H1 (cell line): ENCODE results near the gene RAPGEF6. TPM values are rescaled to one million over a fixed set of nuclear protein-coding genes. Genes with fewer than 3 reads are reported as not detected.

ENCODE experiments used
- CTCF ChIA-PET: fragments of 300-600 bp; sonication (Branson Sonifier 250); formaldehyde crosslinking; loops from one replicate; lab custom pipeline; 2021; ENCODE audit not compliant: partially characterized antibody; lab: Charles Lee
- POLR2A ChIA-PET: fragments of 300-600 bp; sonication (Branson Sonifier 250); formaldehyde crosslinking; loops from one replicate; lab custom pipeline; 2021; ENCODE audit warnings: inconsistent platforms; ENCODE audit not compliant: partially characterized antibody; lab: Charles Lee
- DNase-seq, 2 experiments: peaks; one replicate each; pipeline versions ENCODE4 v3.0.0 to v3.0.0-alpha.2; 2010 to 2022; ENCODE audit warnings: low spot score in 2 of 2, low read depth in 1 of 2, mixed read lengths in 1 of 2
- FAIRE-seq: peaks from 2 replicates; lab custom pipeline; 2011; peaks lifted over from hg19 to GRCh38; lab: Jason Lieb, UNC
- H2AFZ ChIP-seq: 2 replicates; pipeline ENCODE4 v1.8.1; 2012; ENCODE audit warnings: low read length, inconsistent platforms
- H2AK5ac ChIP-seq: 2 replicates; pipeline ENCODE4 v1.6.1; 2013; ENCODE audit warnings: low read depth, low read length
- H2BK120ac ChIP-seq: replicated peaks from 2 replicates; pipeline ENCODE3; 2013; ENCODE audit warnings: low read depth, low read length, inconsistent platforms
- H2BK12ac ChIP-seq: 2 replicates; pipeline ENCODE4 v1.6.1; 2013; ENCODE audit warnings: low read depth, low read length
- H2BK15ac ChIP-seq: 2 replicates; pipeline ENCODE4 v1.6.1; 2013; ENCODE audit warnings: low read length
- H2BK20ac ChIP-seq: 2 replicates; pipeline ENCODE4 v1.6.1; 2013; ENCODE audit warnings: low read length
- H2BK5ac ChIP-seq: 2 replicates; pipeline ENCODE4 v1.6.1; 2013; ENCODE audit warnings: low read depth, low read length
- H3K14ac ChIP-seq: 2 replicates; pipeline ENCODE4 v1.6.1; 2013; ENCODE audit warnings: inconsistent platforms; ENCODE audit not compliant: insufficient read length
- H3K18ac ChIP-seq: 2 replicates; pipeline ENCODE4 v1.6.1; 2013; ENCODE audit warnings: low read length; ENCODE audit errors: extremely low read depth
- H3K23ac ChIP-seq: 2 replicates; pipeline ENCODE4 v1.6.1; 2013; ENCODE audit warnings: inconsistent platforms; ENCODE audit not compliant: insufficient read length
- H3K23me2 ChIP-seq: 2 replicates; pipeline ENCODE4 v1.6.1; 2013; ENCODE audit warnings: low read depth, low read length
- H3K27ac ChIP-seq: 2 replicates; pipeline ENCODE4 v1.6.1; 2011; ENCODE audit warnings: low read depth, low read length, inconsistent platforms
- H3K27me3 ChIP-seq, 4 experiments: replicated peaks in 1 of 4; 1 replicate in 1 of 4; 2 replicates in 3 of 4; pipeline versions ENCODE4 v1.6.1 to v1.8.1; 2011 to 2013; ENCODE audit warnings: low read length in 3 of 4, mild to moderate bottlenecking in 3 of 4, inconsistent platforms in 2 of 4, mixed read lengths in 2 of 4, moderate library complexity in 1 of 4; ENCODE audit not compliant: control insufficient read depth in 3 of 4, insufficient read depth in 3 of 4; ENCODE audit errors: extremely low read depth in 1 of 4
- H3K36me3 ChIP-seq, 4 experiments: 2 replicates each; pipeline versions ENCODE4 v1.6.1 to v1.8.1; 2011 to 2013; ENCODE audit warnings: mild to moderate bottlenecking in 4 of 4, low read length in 3 of 4, moderate library complexity in 2 of 4, control low read depth in 1 of 4, inconsistent platforms in 1 of 4; ENCODE audit not compliant: insufficient read depth in 4 of 4, control insufficient read depth in 2 of 4
- H3K4ac ChIP-seq: replicated peaks from 2 replicates; pipeline ENCODE3; 2013; ENCODE audit warnings: low read length, low read depth, mixed read lengths, inconsistent platforms; ENCODE audit not compliant: insufficient read length
- H3K4me1 ChIP-seq, 4 experiments: replicated peaks in 1 of 4; 1 replicate in 1 of 4; 2 replicates in 3 of 4; pipeline versions ENCODE4 v1.6.1 to v1.8.1; 2011 to 2013; ENCODE audit warnings: low read length in 3 of 4, inconsistent platforms in 2 of 4, mixed read lengths in 1 of 4; ENCODE audit not compliant: insufficient read depth in 4 of 4, control insufficient read depth in 3 of 4
- H3K4me2 ChIP-seq, 2 experiments: 2 replicates each; pipeline versions ENCODE4 v1.6.1 to v1.8.1; 2011 to 2013; ENCODE audit warnings: low read depth in 2 of 2, low read length in 2 of 2, control low read depth in 1 of 2, inconsistent platforms in 1 of 2, mild to moderate bottlenecking in 1 of 2; ENCODE audit not compliant: insufficient read depth in 1 of 2
- H3K4me3 ChIP-seq, 4 experiments: fragments of 200-600, 300-600 bp in 1 of 4; sonication (generic), shearing (Covaris generic), sonication (Bioruptor Twin) in 1 of 4; 2 replicates each; pipeline versions ENCODE4 v1.5.1 to v1.8.1; 2011 to 2016; ENCODE audit warnings: low read length in 4 of 4, low read depth in 3 of 4, control low read depth in 2 of 4, inconsistent platforms in 2 of 4, mild to moderate bottlenecking in 2 of 4, mixed read lengths in 1 of 4, moderate library complexity in 1 of 4; ENCODE audit not compliant: insufficient read depth in 2 of 4; ENCODE audit errors: extremely low read depth in 1 of 4
- H3K56ac ChIP-seq: replicated peaks from 2 replicates; pipeline ENCODE3; 2013; ENCODE audit warnings: low read depth, mild to moderate bottlenecking, mixed read lengths, low read length, inconsistent platforms; ENCODE audit not compliant: insufficient read length
- H3K79me1 ChIP-seq: 2 replicates; pipeline ENCODE4 v1.6.1; 2013; ENCODE audit warnings: low read depth, low read length, control low read depth
- H3K79me2 ChIP-seq, 2 experiments: 2 replicates each; pipeline versions ENCODE4 v1.6.1 to v1.8.1; 2012 to 2013; ENCODE audit warnings: low read length in 2 of 2, mild to moderate bottlenecking in 2 of 2, inconsistent platforms in 1 of 2; ENCODE audit not compliant: insufficient read depth in 2 of 2, control insufficient read depth in 1 of 2
- H3K9ac ChIP-seq, 4 experiments: replicated peaks in 1 of 4; 1 replicate in 1 of 4; 2 replicates in 3 of 4; pipeline versions ENCODE4 v1.6.1 to v1.8.1; 2011 to 2013; ENCODE audit warnings: low read depth in 3 of 4, low read length in 3 of 4, control low read depth in 2 of 4, mild to moderate bottlenecking in 2 of 4, moderate library complexity in 2 of 4, inconsistent platforms in 1 of 4; ENCODE audit errors: extremely low read depth in 1 of 4
- H3K9me3 ChIP-seq, 2 experiments: 2 replicates each; pipeline versions ENCODE4 v1.6.1 to v1.8.1; 2012 to 2013; ENCODE audit warnings: mild to moderate bottlenecking in 2 of 2, moderate library complexity in 2 of 2, control low read depth in 1 of 2, inconsistent platforms in 1 of 2, low read depth in 1 of 2, low read length in 1 of 2, mixed read lengths in 1 of 2; ENCODE audit not compliant: insufficient read depth in 2 of 2
- H4K20me1 ChIP-seq, 2 experiments: replicated peaks in 1 of 2; 2 replicates each; pipeline versions ENCODE3 to v1.8.1; 2011 to 2013; ENCODE audit warnings: inconsistent platforms in 2 of 2, low read length in 2 of 2, mild to moderate bottlenecking in 1 of 2; ENCODE audit not compliant: insufficient read depth in 2 of 2, control insufficient read depth in 1 of 2
- H4K5ac ChIP-seq: 2 replicates; pipeline ENCODE4 v1.6.1; 2013; ENCODE audit warnings: low read length, low read depth, mixed read lengths, inconsistent platforms; ENCODE audit not compliant: insufficient read length
- H4K8ac ChIP-seq: 2 replicates; pipeline ENCODE4 v1.8.0; 2013; ENCODE audit warnings: mild to moderate bottlenecking, moderate library complexity, low read length, inconsistent platforms; ENCODE audit not compliant: insufficient read depth; ENCODE audit errors: extremely low read depth
- H4K91ac ChIP-seq: replicated peaks from 2 replicates; pipeline ENCODE3; 2013; ENCODE audit warnings: low read length, mixed read lengths, inconsistent platforms; ENCODE audit not compliant: insufficient read length
- ATF2 ChIP-seq: IDR thresholded peaks from 2 replicates; pipeline ENCODE4 v1.6.1; 2012; ENCODE audit warnings: low read length, inconsistent platforms
- ATF3 ChIP-seq: IDR thresholded peaks from 2 replicates; pipeline ENCODE4 v1.6.1; 2011; ENCODE audit warnings: low read depth, mild to moderate bottlenecking, low read length; ENCODE audit not compliant: insufficient read depth
- BCL11A ChIP-seq, 2 experiments: IDR thresholded peaks; one replicate each; pipeline ENCODE4 v1.6.1; 2011; ENCODE audit warnings: low read depth in 2 of 2, low read length in 2 of 2, mild to moderate bottlenecking in 2 of 2
- EP300 ChIP-seq, 2 experiments: IDR thresholded peaks; 1 replicate in 1 of 2; 2 replicates in 1 of 2; pipeline ENCODE4 v1.6.1; 2011 to 2012; ENCODE audit warnings: low read depth in 2 of 2, low read length in 2 of 2, mild to moderate bottlenecking in 2 of 2, borderline replicate concordance in 1 of 2, inconsistent platforms in 1 of 2, moderate library complexity in 1 of 2
- FOSL1 ChIP-seq: IDR thresholded peaks from 2 replicates; pipeline ENCODE4 v1.6.1; 2011; ENCODE audit warnings: mild to moderate bottlenecking, low read depth, low read length, moderate library complexity; ENCODE audit not compliant: insufficient read depth
- HDAC6 ChIP-seq: IDR thresholded peaks from one replicate; pipeline ENCODE4 v1.7.1; 2012; ENCODE audit warnings: low read depth, mild to moderate bottlenecking, inconsistent platforms, low read length, moderate library complexity
- MAX ChIP-seq: IDR thresholded peaks from 2 replicates; pipeline ENCODE4 v1.6.1; 2012; ENCODE audit warnings: inconsistent platforms
- RNF2 ChIP-seq: fragments of 200-900, 300-1000 bp; sonication (generic); IDR thresholded peaks from 2 replicates; pipeline ENCODE4 v1.7.1; 2016; ENCODE audit warnings: borderline replicate concordance, low read depth, mild to moderate bottlenecking, antibody characterized with exemption, low read length; ENCODE audit not compliant: poor library complexity, severe bottlenecking; ENCODE audit errors: missing control alignments
- SIX5 ChIP-seq: IDR thresholded peaks from 2 replicates; pipeline ENCODE4 v1.6.1; 2011; ENCODE audit warnings: mild to moderate bottlenecking, low read depth, low read length
- SP2 ChIP-seq: IDR thresholded peaks from 2 replicates; pipeline ENCODE4 v1.6.1; 2012; ENCODE audit warnings: mild to moderate bottlenecking, low read length, inconsistent platforms
- TCF12 ChIP-seq: IDR thresholded peaks from 2 replicates; pipeline ENCODE4 v1.6.1; 2011; ENCODE audit warnings: low read depth, mild to moderate bottlenecking, low read length
- WGBS, 2 experiments: shearing (Covaris generic) in 1 of 2; methylation state at CpG; one replicate each; pipeline versions ENCODE4 v1.1.6 to v1.1.7; 2013 to 2015; ENCODE audit warnings: low lambda C conversion rate in 2 of 2, mixed read lengths in 2 of 2, inconsistent platforms in 1 of 2, low coverage in 1 of 2, missing lambda C conversion rate in 1 of 2; ENCODE audit not compliant: insufficient replicate concordance in 2 of 2, insufficient coverage in 1 of 2, insufficient read length in 1 of 2; ENCODE audit errors: extremely low coverage in 1 of 2, missing lambda C conversion rate in 1 of 2; 5-methylcytosine and 5-hydroxymethylcytosine counted together
- polyA plus RNA-seq, 7 experiments: library from polyadenylated mRNA; depleted of rRNA in 3 of 7; stranded (reverse) in 5 of 7; unstranded in 2 of 7; fragments of >200 nt in 5 of 7; fragments of 200-250 nt in 2 of 7; gene quantifications; 1 replicate in 5 of 7; 2 replicates in 1 of 7; 4 replicates in 1 of 7; pipeline versions ENCODE4 v1.2.1 to v1.2.3, GENCODE V29; 2011 to 2013; ENCODE audit warnings: missing spikeins in 2 of 7, mixed read lengths in 2 of 7
- total RNA-seq: library from RNA; stranded (reverse); fragmentation: NEBNext Ultra II Directional; extraction: Animal tissue kit (Norgen Biotek cat#: 25700); gene quantifications from 2 replicates; pipeline ENCODE4 v1.2.1, GENCODE V29; 2021

Gene RAPGEF6
- total and polyA plus RNA-seq, 2 of the 8 experiments (the other 6 are each of a cell fraction or from before 2014, with no cell fraction given): 4.8 to 20.0 TPM

GRCh38 chr5:131405674-131406073, 229.4 kb downstream of the RAPGEF6 start:
- H3K79me2 ChIP-seq: no peaks in the 10 kb centered on the region
- H3K36me3 ChIP-seq: peaks cover 0 to 9% (median 5%) of the 10 kb centered on the region in 4 experiments; a peak in 5 of 8 replicates
- H2BK5ac ChIP-seq: no peak overlapping the region
- H3K18ac ChIP-seq: no peak overlapping the region
- H3K14ac ChIP-seq: no peak overlapping the region
- H2AFZ ChIP-seq: no peak overlapping the region
- H3K4me1 ChIP-seq: no peaks in the 10 kb centered on the region
- H3K56ac ChIP-seq: no peak overlapping the region
- CTCF ChIA-PET: interaction anchor here (0.6 to 2.4 kb wide), 5 partner anchors 10 to 516 kb away, joined by 3 to 6 read pairs (median 4); no protein-coding TSS in a partner anchor
- 78% methylated on average over 2 of the region's 2 CpGs; no CpG with 5 or more reads in 1 of the 2 experiments for WGBS, 2 experiments
- H3K4me2 ChIP-seq: no peak overlapping the region
- H3K4me3 ChIP-seq: no peak overlapping the region
- no peak overlapping the region for H4K8ac ChIP-seq
- no peak overlapping the region for H4K91ac ChIP-seq
- no peak overlapping the region for H3K23ac ChIP-seq
- H2BK12ac ChIP-seq: no peak overlapping the region
- H3K23me2 ChIP-seq: no peaks in the 10 kb centered on the region
- no peak overlapping the region for H2BK120ac ChIP-seq
- H2BK15ac ChIP-seq: no peak overlapping the region
- no peak overlapping the region for H3K27ac ChIP-seq
- no peaks in the 10 kb centered on the region for H3K27me3 ChIP-seq
- H3K9me3 ChIP-seq: no peaks in the 10 kb centered on the region; a peak in 1 of 4 replicates
- no peaks in the 10 kb centered on the region for H3K79me1 ChIP-seq
- no peak overlapping the region for H2AK5ac ChIP-seq
- H2BK20ac ChIP-seq: no peak overlapping the region
- POLR2A ChIA-PET: interaction anchor here (0.8 kb wide), 1 partner anchor 8 kb away, joined by 3 read pairs; no protein-coding TSS in a partner anchor
- DNase-seq (no peak), FAIRE-seq (no peak)
- no peaks in the 10 kb centered on the region for H4K20me1 ChIP-seq
- H4K5ac ChIP-seq: no peak overlapping the region
- H3K4ac ChIP-seq: no peak overlapping the region
- H3K9ac ChIP-seq: no peak overlapping the region
- TF ChIP-seq SIX5 (no peak), ATF2 (no peak), HDAC6 (no peak), EP300 (IDR thresholded peaks at IDR 0.05; ENCODE audit: borderline replicate concordance in 1 of 2, low read depth in 2 of 2, low read length in 2 of 2) (no peak), BCL11A (IDR thresholded peaks at IDR 0.05; ENCODE audit: low read depth in 2 of 2, low read length in 2 of 2) (no peak), SP2 (no peak), MAX (no peak), FOSL1 (no peak), ATF3 (no peak), TCF12 (no peak), RNF2 (no peak)
